ENCODE measurements around the gene GAPDH.
"Not testable (repeated sequence)": the region's sequence is repeated elsewhere in the genome, so short reads cannot be mapped to it uniquely, and the experiment has no call there.

Gene GAPDH

DNA sequence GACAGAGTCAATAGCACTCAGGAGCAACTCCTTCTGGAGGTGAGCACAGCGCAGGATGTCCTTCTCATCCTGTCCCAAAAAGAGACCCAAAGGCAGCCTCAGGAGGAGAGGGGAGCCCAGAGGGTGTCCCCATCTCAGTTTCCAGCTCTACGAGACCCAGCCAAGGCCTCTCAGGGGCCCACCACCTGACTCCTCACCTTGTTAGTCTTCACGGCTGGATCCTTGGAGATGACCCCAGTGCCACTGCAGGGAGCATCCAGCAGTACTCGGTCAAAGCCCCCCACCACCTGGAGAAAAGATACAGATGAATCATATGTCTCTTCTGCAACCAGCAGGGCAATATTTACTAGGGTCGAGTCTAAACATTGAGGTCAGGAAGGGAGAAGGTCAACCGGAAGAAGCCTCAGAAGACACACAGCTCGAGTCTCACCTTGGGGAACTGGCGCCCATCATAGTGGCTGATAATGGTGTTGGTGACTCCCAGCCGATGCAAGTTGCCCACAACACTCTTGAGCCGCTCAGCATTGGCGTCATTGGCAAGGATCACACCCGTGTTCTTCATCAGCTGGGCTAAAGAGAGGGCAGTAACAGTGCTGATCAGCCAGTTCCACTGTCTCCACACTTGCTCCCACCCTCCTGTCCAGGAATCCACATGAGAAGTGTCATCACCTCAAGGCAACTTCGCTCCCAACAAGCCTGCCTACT, 26.3 kb downstream of the GAPDH start:
- no peak for DNase-seq (ENCODE audit: low read depth in 1 of 2, low spot score in 1 of 2)

DNA sequence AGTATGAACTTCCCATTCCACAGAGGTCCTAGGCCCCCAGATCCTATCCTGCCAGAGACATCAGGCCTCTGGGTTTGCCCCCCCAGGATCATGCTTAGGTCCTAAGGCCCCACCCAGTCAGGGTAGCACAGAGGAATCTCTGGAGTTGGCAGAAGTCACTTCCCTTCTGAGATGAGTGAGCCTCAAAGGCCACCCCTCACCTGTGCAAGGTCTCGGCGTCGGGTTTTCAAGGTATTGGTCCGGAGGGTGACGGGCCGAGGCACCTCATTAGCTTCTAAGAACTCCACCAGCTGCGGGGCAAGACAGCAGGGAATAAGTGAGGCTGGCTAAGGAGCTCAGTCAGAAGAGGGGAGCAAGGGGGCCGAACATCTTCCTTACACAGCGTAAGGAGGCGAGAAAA, 28.6 kb downstream of the GAPDH start:
- no peak for DNase-seq (ENCODE audit: low read depth in 1 of 2, low spot score in 1 of 2)

DNA sequence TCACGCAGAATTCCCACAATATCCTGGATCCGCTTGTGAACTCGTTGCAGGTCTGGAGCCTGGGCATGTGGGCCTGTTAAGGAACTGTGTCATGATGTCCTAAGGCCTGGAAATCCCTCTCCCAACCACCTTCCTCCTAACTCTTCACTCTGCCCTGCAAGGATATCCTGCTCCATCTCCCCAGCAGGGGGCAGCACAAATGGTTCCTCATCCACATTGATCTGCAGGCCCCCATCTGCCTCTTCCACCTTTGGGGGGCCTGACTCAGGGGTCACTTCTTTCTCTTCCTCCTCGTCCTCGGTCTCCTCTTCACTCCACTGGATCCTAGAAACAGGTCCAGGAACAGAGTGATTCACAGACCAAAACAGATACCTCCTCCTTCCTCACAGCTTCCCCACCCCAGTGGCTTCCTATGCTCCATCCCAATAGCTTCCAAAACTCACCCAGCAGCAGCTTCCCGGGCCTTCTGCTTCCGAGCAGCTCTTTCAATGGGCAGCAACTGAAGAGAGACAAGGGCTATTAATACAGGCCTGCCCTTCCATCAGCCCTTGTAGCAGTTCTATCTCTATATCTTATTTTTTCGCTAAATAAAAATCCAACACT, 29.2 kb downstream of the GAPDH start:
- peak; percentile 43 to 49 for DNase-seq (ENCODE audit: low read depth in 1 of 2, low spot score in 1 of 2)

DNA sequence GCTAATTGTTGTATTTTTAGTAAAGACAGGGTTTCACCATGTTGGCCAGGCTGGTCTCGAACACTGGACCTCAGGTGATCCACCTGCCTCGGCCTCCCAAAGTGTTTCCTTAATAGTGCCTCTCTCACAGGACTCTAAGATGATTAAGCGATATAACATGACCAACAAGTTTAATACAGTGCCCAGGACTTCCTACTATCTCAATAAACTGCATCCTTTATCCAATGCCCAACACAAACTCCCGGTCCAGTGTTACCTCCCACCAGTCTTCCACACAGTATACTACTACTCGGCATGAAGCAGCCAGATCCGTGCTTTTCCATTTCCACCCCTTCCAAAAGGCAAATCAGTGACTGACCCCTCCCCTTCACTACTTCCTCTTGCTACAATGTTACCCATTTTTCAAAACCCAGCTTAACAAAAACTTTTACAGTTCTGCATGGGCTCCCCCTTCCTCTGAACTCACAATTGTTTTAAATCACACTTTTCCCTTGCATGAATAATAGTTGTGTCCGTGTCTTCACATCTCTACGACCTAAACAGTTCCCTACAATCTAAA, 32.9 kb downstream of the GAPDH start:
- DNase-seq (ENCODE audit: low read depth in 1 of 2, low spot score in 1 of 2), result no peak

DNA sequence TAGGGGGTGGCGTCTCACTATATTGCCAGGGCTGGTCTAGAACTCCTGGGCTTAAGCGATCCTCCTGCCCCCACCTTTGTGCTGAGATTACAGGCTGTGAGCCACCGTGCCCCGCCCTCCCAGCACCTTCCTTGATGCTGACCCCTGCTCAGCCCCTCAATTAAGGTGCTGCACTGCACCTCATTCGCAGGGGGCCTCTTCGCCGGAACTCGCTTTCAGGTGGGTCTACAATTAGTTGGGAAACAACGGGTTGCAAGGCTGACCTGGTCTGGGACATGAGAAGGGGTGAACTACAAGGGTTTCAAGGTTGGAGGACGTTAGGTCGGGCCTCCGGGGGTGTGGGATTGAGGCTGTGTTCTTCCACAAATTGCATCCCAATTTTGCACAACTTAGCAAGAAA, 35.0 kb downstream of the GAPDH start:
- DNase-seq (ENCODE audit: low read depth in 1 of 2, low spot score in 1 of 2), result no peak

DNA sequence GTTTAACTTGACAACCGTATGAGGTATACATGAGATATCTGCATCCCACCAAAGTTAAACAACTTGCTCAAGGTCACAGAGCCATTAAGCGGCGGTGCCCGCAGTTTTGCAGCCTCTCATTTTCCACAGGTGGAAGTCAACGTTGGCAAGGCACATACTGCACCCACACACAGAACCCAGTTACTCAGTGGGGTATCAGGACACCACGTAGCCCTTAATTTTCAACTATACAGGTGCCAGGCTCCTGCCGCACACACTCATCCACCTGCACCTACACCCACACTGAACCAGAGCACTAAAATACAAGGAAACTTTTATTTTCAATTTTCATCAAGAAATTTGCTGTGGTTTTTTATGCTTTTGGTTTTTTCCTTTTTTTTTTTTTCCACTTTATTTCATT, 35.5 kb downstream of the GAPDH start:
- DNase-seq (ENCODE audit: low read depth in 1 of 2, low spot score in 1 of 2), result no peak

DNA sequence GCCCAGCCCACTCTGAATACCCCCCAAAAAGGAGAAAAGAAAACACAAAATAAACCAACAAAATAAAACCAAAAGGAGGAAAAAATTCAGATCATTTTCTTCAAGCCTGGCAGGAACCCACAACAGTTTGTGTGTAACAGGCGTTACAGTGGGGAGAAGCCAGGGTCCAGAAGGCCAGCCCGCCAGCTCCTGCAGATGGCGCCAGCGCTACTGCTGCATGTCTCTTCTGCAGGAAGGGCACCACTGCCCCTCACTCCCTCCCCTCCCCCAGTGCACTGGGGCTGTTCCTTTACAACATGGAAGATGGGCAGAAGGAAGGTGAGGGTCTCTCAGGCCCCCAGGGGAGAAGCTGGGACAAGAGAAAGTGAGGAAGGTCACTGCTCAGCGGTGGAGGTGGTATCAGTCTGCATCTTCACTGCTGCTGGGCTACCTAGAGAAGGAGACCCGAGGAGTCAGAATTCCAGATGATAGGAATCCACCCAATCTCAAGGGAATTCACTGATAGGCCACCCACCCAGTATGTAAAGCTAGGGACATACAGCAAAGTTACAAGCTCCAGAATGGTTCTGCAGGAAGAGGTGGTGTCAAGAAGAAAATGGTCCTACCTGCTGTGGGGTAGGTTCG, 36.1 kb downstream of the GAPDH start:
- peak in 1 of 2 donors; percentile 33 for DNase-seq (ENCODE audit: low read depth in 1 of 2, low spot score in 1 of 2)

DNA sequence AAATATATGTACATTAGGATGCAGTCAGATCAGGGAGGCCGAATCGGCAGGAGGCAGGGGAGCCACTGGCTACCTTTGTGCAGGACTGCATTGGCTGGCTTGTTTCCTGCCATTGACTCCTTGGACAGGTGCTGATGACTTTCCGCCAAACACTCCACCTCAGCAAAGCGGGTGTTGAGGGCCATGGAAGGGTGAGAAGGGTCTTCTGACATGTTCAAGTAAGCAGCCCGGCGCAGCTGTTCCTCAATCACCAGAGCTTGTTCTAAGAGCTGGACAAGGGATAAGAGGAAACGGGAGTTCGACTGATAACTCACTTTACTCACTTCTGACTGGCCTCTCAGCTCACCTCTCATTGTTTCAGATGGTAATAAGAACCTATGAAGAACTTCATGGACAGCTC, 38.7 kb downstream of the GAPDH start:
- DNase-seq (ENCODE audit: low read depth in 1 of 2, low spot score in 1 of 2), result no peak

DNA sequence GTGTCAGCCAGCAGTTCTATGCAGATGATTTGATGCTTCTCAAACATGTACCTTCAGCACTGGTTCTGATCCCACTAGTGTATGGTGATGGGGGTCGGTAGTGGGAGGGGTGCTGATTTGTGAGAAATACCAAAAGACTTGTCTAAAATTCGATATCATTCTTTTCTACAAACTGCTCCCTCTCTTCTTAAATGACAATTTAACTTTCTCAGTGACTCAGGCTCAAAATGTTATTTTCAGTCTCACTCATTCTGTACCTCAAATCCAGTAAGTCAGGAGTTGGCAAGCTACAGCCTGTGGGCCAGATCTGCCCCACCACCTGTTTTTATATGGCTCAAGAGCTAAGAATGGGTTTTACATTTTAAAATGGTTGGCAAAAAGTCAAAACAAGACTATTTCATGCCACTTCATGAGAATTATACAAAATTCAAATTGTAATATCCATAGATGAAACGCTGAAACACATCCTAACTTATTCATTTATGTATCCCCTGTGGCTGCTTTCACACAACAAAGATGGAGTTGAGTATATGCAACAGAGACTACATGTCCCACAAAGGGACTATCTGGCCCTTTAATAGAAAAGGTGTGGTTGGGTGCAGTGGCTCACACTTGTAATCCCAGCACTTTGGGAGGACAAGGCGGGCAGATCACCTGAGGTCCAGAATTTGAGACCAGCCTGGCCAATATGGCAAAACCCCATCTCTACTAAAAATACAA, 40.4 kb downstream of the GAPDH start:
- no peak for DNase-seq (ENCODE audit: low read depth in 1 of 2, low spot score in 1 of 2)

DNA sequence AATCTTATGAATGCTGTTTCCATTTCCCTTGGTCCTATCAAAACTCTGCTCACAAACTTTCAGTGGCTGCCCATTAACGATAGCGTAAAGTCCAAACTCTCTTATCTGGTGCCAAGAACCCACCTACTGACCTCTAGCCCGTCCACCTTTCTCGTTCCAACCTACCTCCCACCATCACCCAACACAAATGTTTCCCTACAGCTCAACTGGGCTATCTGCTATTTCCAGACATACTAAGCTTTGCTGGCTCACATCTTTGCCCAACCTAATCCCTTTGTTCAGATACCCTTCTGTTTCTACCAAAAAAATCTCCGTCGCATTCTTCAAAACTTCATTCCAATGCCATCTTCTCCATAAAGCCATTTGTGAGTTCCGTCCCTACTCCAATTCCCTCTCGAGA, 41.3 kb downstream of the GAPDH start:
- no peak for DNase-seq (ENCODE audit: low read depth in 1 of 2, low spot score in 1 of 2)

DNA sequence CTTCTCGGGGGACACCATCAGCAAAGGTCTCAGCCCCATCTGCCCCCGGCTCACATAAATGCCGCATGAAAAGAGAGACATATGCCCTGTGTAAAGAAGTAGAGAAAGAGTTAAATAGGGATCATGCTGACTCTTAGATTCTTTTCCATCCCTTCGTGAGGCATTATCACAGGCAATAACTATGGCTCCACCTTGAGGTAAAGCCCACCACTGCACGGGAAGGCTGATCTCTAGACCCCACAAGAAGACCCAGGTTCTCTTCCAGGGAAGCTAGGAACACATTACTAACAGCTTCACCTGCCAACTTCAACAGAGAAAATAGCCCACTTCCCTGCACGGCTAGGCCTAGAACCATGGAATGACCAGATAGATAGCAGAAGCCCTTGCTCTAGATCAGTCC, 47.9 kb downstream of the GAPDH start:
- DNase-seq (ENCODE audit: low read depth in 1 of 2, low spot score in 1 of 2), result no peak

DNA sequence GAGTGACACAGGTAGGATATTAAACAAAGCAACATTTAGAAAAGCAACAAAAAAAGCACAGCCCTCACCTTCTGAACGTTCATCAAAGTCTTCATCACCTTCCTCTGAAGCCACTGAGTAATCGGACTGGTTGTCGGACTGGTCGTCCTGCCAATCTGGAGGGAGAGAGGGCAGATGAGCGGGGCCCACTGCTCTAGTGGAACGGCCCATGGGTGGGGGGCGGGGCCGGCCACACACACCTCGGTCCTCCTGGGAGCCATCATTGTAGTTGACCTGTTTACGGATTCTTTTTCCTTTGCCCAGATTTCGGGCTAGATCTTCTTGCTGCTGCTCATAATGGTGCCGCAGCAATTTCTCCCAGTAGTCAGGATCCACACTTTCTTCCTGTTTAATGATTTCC, 48.6 kb downstream of the GAPDH start:
- no peak for DNase-seq (ENCODE audit: low read depth in 1 of 2, low spot score in 1 of 2)

DNA sequence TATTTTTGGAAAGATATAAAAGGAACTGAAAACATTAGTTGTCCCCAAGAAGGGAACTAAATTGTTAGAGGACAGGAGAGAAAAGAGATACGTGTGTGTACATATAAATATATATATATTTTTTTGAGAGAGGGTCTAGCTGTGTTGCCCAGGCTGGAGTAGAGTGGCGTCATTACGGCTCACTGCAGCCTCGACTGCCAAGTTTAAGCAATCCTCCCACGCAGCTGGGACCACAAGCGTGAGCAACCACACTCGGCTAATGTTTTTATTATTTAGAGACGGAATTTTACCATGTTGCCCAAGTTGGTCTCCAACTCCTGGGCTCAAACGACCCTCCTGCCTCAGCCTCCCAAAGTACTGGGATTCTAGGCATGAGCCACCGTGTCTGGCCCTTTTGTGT, 50.0 kb downstream of the GAPDH start:
- no peak for DNase-seq (ENCODE audit: low read depth in 1 of 2, low spot score in 1 of 2)

DNA sequence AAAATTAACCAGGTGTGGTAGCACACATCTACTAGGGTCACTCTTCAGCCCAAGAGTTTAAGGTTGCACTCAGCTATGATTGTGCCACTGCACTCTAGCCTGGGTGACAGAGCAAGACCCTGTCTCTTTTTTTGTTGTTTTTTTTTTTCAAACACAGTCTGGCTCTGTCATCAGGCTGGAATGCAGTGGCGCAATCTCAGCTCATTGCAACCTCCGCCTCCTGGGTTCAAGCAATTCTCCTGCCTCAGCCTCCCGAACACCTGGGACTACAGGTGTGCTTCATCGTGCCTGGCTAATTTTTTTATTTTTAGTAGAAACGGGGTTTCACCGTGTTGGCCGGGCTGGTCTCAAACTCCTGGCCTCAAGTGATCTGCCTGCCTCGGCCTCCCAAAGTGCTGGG, 52.3 kb downstream of the GAPDH start:
- not testable (repeated sequence) for DNase-seq (ENCODE audit: low read depth in 1 of 2, low spot score in 1 of 2)

Data from stimulated activated CD4-positive, alpha-beta T cell treated with anti-CD3 and anti-CD28 coated beads, Interleukin-15, amount 100 ng/mL, for 1 hour (primary cell).